Endothelial cell (in vitro differentiated cells): ENCODE measurements around the gene RIMKLB. TPM values are rescaled to one million over a fixed set of nuclear protein-coding genes. Genes with fewer than 3 reads are reported as not detected.

Experiments
- total RNA-seq: library from RNA; stranded (reverse); fragmentation: NEBNext Ultra II Directional; extraction: Animal tissue kit (Norgen Biotek cat#: 25700); gene quantifications from one replicate; pipeline ENCODE4 v1.2.1, GENCODE V29; 2021; ENCODE audit not compliant: unreplicated experiment

The RIMKLB gene
- total RNA-seq, 1 donor from 2014 or later: 101 TPM

Other genes starting within 250 kb of the RIMKLB start
- not detected for gene CLEC6A, start 242.0 kb upstream of the RIMKLB start, total RNA-seq
- gene CLEC4D, start 184.5 kb upstream of the RIMKLB start, total RNA-seq: 0.31 TPM
- gene CLEC4E, start 157.1 kb upstream of the RIMKLB start, total RNA-seq: 1.2 TPM
- 0.10 TPM for gene AICDA, start 85.1 kb upstream of the RIMKLB start, total RNA-seq
- gene MFAP5, start 35.2 kb upstream of the RIMKLB start, total RNA-seq: 0.31 TPM
- not detected for gene A2ML1, start 124.6 kb downstream of the RIMKLB start, total RNA-seq
- 55.3 TPM for gene PHC1, start 216.5 kb downstream of the RIMKLB start, total RNA-seq